Activated T-helper 9 cell treated with anti-CD3 and anti-CD28 coated beads, Interleukin-2, amount 50 U/mL, for 16 hours (primary cell): ENCODE data around the gene SSR1.
"Not testable (repeated sequence)": the region's sequence is repeated elsewhere in the genome, so short reads cannot be mapped to it uniquely, and the experiment has no call there.

Experiments
- DNase-seq: peaks from one replicate; pipeline ENCODE4 v3.0.0-alpha.2; 2020; ENCODE audit warnings: low read depth

The SSR1 gene

GRCh38 chr6:7312616-7313504 lies at the start of gene SSR1:
TSS of gene SSR1 (minus strand) at chr6:7313199. CDS start at chr6:7313120, 79 bp downstream.
- peak; percentile 91 for DNase-seq

- DNase-seq, result not testable (repeated sequence)
These were observed 38.9 kb upstream of the SSR1 start for GRCh38 chr6:7351916-7352315.

- not testable (repeated sequence) for DNase-seq
These were observed 37.6 kb upstream of the SSR1 start for GRCh38 chr6:7350591-7350990.

- DNase-seq, result not testable (repeated sequence)
These were observed 34.6 kb upstream of the SSR1 start for GRCh38 chr6:7347551-7347997.

- DNase-seq, result not testable (repeated sequence)
These were observed 31.9 kb upstream of the SSR1 start for GRCh38 chr6:7344773-7345450.

- no peak for DNase-seq
These were observed 30.8 kb upstream of the SSR1 start for GRCh38 chr6:7343546-7344475.

- no peak for DNase-seq
These were observed 29.2 kb upstream of the SSR1 start for GRCh38 chr6:7341989-7342742.

GRCh38 chr6:7341271-7341670 lies 28.3 kb upstream of the SSR1 start:
- DNase-seq, result no peak

GRCh38 chr6:7339007-7339732 lies 26.2 kb upstream of the SSR1 start:
- not testable (repeated sequence) for DNase-seq

GRCh38 chr6:7338031-7338430 lies 25.0 kb upstream of the SSR1 start:
- no peak for DNase-seq

- no peak for DNase-seq
These were observed 22.5 kb upstream of the SSR1 start for GRCh38 chr6:7335519-7335918.

- no peak for DNase-seq
These were observed 21.7 kb upstream of the SSR1 start for GRCh38 chr6:7334685-7335084.

GRCh38 chr6:7332090-7332745 lies 19.2 kb upstream of the SSR1 start:
- no peak for DNase-seq

GRCh38 chr6:7331452-7331851 lies 18.5 kb upstream of the SSR1 start:
- DNase-seq, result no peak

- no peak for DNase-seq
These were observed 15.2 kb upstream of the SSR1 start for GRCh38 chr6:7328243-7328642.

- DNase-seq, result no peak
These were observed 12.8 kb upstream of the SSR1 start for GRCh38 chr6:7325750-7326149.

- DNase-seq, result no peak
These were observed 11.5 kb upstream of the SSR1 start for GRCh38 chr6:7324520-7324919.

GRCh38 chr6:7323074-7323473 lies 10.1 kb upstream of the SSR1 start:
- no peak for DNase-seq

GRCh38 chr6:7321866-7322265 lies 8.9 kb upstream of the SSR1 start:
- not testable (repeated sequence) for DNase-seq

GRCh38 chr6:7319406-7319805 lies 6.4 kb upstream of the SSR1 start:
- DNase-seq, result not testable (repeated sequence)
